GM12878 (cell line): ENCODE measurements around the gene TSFM.

Source experiments
- BCL11A ChIP-seq: IDR thresholded peaks from 2 replicates; pipeline ENCODE4 v1.6.1; 2011; ENCODE audit warnings: low read depth, low read length
- BCL3 ChIP-seq: IDR thresholded peaks from 2 replicates; pipeline ENCODE4 v1.6.1; 2011; ENCODE audit warnings: borderline replicate concordance, low read depth, mild to moderate bottlenecking, moderate library complexity, low read length; ENCODE audit not compliant: insufficient read depth, poor library complexity, severe bottlenecking
- CBFB ChIP-seq: IDR thresholded peaks from 2 replicates; pipeline ENCODE4 v1.6.1; 2016; ENCODE audit warnings: antibody characterized with exemption, low read depth
- CREB1 ChIP-seq: IDR thresholded peaks from 2 replicates; pipeline ENCODE4 v1.6.1; 2012; ENCODE audit warnings: low read depth, mild to moderate bottlenecking, inconsistent platforms
- CTCF ChIP-seq, 3 experiments: IDR thresholded peaks in 2 of 3; conservative IDR thresholded peaks in 1 of 3; 2 replicates each; pipeline ENCODE4 v1.5.1; 2011; ENCODE audit warnings: low read depth in 3 of 3, low read length in 3 of 3, mild to moderate bottlenecking in 3 of 3, control low read depth in 2 of 3, moderate library complexity in 2 of 3, inconsistent platforms in 1 of 3, mixed read lengths in 1 of 3; ENCODE audit not compliant: control insufficient read depth in 2 of 3, insufficient read depth in 1 of 3; ENCODE audit errors: extremely low read depth in 1 of 3
- EP300 ChIP-seq, 2 experiments: fragments of 150-350 bp in 1 of 2; IDR thresholded peaks; 2 replicates each; pipeline ENCODE4 v1.6.1; 2011 to 2012; ENCODE audit warnings: low read depth in 2 of 2, low read length in 2 of 2, borderline replicate concordance in 1 of 2, improper control_type of control experiment in 1 of 2, inconsistent platforms in 1 of 2; ENCODE audit not compliant: control insufficient read depth in 1 of 2
- JUNB ChIP-seq: IDR thresholded peaks from 2 replicates; pipeline ENCODE4 v1.6.1; 2016; ENCODE audit warnings: antibody characterized with exemption, mild to moderate bottlenecking
- NFYB ChIP-seq: IDR thresholded peaks from 2 replicates; pipeline ENCODE4 v1.6.1; 2011; ENCODE audit warnings: low read depth, mild to moderate bottlenecking, low read length, improper control_type of control experiment, moderate library complexity; ENCODE audit not compliant: insufficient read depth
- POLR2A ChIP-seq: IDR thresholded peaks from 2 replicates; pipeline ENCODE4 v1.6.1; 2011; ENCODE audit warnings: low read depth, mild to moderate bottlenecking, low read length
- RFX5 ChIP-seq: IDR thresholded peaks from 2 replicates; pipeline ENCODE4 v1.6.1; 2011; ENCODE audit warnings: low read depth, low read length, improper control_type of control experiment
- SP1 ChIP-seq: IDR thresholded peaks from one replicate; pipeline ENCODE4 v1.6.1; 2011; ENCODE audit warnings: low read depth, low read length
- ZNF274 ChIP-seq: IDR thresholded peaks from one replicate; pipeline ENCODE4 v1.8.0; 2011; ENCODE audit not compliant: insufficient read length, insufficient read depth

- TF ChIP-seq CBFB (no peak), SP1 (no peak), BCL3 (no peak), NFYB (no peak), CTCF (IDR thresholded peaks at IDR 0.05 in 2 of 3, conservative IDR thresholded peaks at IDR 0.05 in 1 of 3; ENCODE audit: control insufficient read depth in 2 of 3, extremely low read depth in 1 of 3, insufficient read depth in 1 of 3, low read depth in 3 of 3, low read length in 3 of 3) (no peak), ZNF274 (no peak), POLR2A (no peak), CREB1 (no peak), JUNB (no peak), EP300 (IDR thresholded peaks at IDR 0.05; ENCODE audit: borderline replicate concordance in 1 of 2, control insufficient read depth in 1 of 2, low read depth in 2 of 2, low read length in 2 of 2) (no peak), BCL11A (no peak), RFX5 (no peak)
Observed at GRCh38 chr12:57733928-57734327, 48.7 kb upstream of the TSFM start.
